GM18951 (cell line): Measurements from ENCODE around the gene SLC46A2.

Source experiments
- POLR2A ChIP-seq: IDR thresholded peaks from 4 replicates; pipeline ENCODE4 v1.6.1; 2011; ENCODE audit warnings: mild to moderate bottlenecking; ENCODE audit not compliant: insufficient read length, insufficient read depth; ENCODE audit errors: extremely low read depth
- in situ Hi-C: fragments of 300-500 bp; cut with MboI; formaldehyde crosslinking; loops from one replicate; pipeline ENCODE4 v1.12.0; 2022; ENCODE audit warnings: low sequenced_read_pairs, mixed read lengths, inconsistent platforms; ENCODE audit not compliant: unreplicated experiment

Gene SLC46A2

DNA sequence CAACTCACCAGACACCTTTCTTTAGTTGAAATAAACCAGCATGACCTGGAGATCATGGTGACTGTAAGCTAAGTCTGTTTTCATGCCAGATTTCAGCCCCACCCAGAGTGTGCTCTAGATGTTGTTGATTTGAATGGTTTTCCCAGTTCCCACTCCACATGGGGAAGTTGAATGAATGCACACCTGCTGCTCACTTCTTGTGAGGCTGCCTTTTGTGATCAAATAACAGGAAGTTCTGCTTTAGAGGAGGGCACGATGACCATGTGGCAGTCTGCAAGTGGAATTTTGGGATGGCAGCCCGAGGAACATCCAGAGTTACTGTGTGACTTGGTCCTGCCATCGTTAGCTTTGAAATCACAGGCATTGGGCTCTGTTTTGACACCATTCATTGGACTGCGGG lies 18.7 kb downstream of the SLC46A2 start:
- in situ Hi-C loops = no loop called here

DNA sequence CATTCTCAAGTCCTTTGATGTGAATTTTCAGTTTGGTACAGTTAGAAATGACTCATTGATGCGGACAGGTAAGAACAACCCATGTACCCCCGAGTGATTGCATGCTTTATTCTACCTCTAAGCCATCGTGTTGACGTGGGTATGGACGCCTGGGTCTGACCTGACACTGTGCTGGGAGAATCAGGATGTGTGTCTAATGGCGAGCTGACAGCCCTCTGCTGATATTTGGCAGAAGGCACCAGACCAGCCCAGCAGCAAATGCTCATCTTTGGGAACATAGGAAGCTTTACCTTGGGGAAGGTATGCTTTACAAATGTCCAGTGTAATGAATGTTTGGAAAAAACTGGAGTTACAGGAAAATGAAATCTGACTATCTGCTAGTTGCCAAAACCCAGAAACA lies 20.1 kb downstream of the SLC46A2 start:
- in situ Hi-C loops = no loop called here
- no peak for TF ChIP-seq POLR2A

More for the DNA sequence above, 18.7 kb downstream of the SLC46A2 start:
- TF ChIP-seq POLR2A = no peak

DNA sequence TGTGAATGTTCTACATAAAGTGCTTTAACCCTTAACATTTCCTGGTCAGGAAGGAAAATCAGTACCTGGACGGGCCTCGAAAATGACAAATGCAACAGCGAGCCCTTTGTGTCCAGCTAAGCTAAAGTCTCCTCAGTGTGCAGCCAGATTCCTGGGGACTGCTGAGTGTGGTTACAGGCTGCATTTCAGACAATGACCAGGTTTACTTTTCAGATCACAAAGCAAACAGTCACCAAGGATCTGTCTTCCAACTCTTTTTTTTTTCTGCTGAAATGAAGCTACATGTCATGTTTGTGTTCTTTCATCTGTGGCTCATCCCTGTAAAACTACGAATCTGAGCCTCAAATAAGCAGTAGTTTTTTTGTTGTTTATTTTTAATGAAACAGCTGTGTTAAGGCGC lies 20.8 kb downstream of the SLC46A2 start:
- in situ Hi-C loops = no loop called here

DNA sequence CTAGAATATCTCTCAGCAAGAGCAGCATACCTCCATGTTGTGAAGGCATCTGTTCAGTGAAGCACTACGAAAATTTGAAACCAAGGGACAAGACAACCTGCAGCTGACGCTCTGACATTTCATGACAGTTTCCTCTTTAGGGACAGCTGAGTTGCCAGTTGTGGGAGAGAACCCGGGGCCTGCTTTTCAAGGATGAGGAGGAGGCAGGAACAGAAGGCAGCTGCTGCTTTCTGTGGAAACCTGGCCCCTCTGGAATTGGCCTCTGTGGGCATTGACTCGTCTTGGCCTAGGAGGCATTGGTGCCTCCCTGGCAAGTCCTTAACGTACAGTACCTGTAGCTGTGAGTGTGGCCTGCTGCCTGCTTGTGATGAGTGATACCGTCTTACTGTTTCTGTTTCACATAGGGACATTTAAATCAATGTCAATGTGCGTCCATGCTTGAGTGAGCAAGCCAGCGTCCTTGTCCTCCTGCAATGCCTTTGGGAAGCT lies 21.6 kb downstream of the SLC46A2 start:
- in situ Hi-C loops = no loop called here

More for the DNA sequence above, 20.8 kb downstream of the SLC46A2 start:
- TF ChIP-seq POLR2A = no peak

DNA sequence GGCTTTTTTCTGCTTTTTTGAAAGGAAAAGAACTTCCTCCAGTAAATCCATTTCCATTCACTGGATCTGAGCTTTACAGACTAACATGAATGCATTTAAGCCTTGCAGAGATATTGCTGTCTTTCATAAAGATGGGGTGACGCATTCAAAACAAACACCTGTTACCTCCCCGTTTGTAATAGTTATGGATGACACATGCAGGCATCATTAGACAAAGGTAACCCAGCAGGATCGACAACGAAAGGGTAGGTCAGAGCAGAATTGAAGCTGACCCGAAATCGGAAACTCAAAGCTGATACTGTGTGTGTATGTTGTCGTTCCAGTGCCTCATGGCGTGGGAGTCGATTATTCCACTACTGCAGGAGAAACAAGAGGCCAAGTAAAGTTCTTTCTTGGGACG lies 22.2 kb downstream of the SLC46A2 start:
- in situ Hi-C loops = no loop called here
- no peak for TF ChIP-seq POLR2A

More for the DNA sequence above, 21.6 kb downstream of the SLC46A2 start:
- no peak for TF ChIP-seq POLR2A

DNA sequence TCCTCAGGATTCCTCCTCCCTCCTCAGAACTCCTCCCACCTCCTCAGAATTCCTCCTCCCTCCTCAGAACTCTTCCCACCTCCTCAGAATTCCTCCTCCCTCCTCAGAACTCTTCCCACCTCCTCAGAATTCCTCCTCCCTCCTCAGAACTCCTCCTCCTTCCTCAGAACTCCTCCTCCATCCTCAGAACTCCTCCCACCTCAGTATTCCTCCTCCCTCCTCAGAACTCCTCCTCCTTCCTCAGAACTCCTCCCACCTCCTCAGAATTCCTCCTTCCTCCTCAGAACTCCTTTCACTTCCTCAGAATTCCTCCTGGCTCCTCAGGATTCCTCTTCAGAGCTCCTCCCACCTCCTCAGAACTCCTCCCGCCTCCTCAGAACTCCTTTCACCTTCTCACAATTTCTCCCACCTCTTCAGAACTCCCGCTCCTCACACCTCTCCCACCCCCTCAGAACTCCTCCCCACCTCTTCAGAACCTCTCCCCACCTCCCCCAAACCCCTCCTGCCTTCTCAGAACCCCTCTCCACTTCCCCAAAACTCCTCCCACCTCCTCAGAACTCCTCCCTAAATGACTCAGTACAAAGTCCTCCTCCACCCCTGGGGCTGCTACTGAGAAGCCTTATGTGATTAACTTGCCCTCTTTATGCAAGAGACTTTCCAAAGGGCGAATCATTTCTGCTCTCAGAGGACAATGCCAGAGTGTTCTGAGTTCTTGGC lies 23.2 kb downstream of the SLC46A2 start:
- no peak for TF ChIP-seq POLR2A
- in situ Hi-C loops = no loop called here

DNA sequence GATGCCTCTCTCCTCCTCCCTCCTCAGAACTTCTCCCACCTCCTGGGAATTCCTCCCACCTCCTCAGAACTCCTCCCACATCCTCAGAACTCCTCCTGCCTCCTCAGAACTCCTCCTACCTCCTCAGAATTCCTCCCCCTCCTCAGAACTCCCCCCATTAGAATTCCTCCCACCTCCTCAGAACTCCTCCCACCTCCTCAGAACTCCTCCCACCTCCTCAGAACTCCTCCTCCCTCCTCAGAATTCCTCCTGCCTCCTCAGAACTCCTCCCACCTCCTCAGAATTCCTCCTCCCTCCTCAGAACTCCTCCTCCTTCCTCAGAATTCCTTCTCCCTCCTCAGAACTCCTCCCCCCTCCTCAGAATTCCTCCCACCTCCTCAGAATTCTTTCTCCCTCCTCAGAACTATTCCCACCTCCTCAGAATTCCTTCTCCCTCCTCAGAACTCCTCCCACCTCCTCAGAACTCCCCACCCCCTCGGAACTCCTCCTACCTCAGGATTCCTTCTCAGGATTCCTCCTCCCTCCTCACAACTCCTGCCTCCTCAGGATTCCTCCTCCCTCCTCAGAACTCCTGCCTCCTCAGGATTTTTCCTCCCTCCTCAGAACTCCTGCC lies 23.9 kb downstream of the SLC46A2 start:
- in situ Hi-C loops = no loop called here
- TF ChIP-seq POLR2A = no peak

DNA sequence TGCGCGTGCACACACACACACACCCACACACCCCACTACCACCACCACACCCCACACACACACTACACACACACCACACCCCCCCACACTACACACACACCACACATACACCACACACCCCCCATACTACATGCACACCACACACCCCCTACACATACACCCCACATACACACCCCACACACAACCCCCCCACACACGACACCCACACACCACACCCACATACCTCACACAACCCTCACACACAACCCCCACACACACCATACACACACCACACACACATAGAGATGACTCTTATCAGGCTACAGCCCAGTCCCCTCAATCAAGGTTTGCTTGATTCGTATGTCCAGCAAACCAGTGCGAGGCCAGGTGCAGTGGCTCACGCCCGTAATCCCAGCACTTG lies 25.7 kb downstream of the SLC46A2 start:
- in situ Hi-C loops = no loop called here
- TF ChIP-seq POLR2A = no peak

DNA sequence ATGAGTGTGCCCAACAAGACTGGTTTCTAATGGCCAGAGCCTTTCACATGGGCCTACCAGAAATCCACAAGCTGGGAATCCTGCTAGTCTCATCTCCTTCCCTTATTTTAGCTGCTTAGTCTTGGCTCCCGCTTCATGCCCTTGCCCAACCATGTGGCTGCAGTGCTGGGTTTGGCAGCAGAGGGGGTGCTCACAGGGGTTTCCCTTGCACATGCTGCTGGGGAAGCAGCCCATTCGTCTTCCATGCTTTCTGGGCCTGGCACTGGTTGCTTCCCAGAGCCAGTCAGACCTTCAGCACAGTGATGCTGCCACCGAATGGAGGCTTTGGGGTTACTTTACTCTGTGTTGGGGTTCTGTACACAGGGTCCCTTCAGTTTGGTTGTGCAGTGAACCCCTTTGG lies 26.3 kb downstream of the SLC46A2 start:
- TF ChIP-seq POLR2A = no peak
- in situ Hi-C loops = no loop called here

DNA sequence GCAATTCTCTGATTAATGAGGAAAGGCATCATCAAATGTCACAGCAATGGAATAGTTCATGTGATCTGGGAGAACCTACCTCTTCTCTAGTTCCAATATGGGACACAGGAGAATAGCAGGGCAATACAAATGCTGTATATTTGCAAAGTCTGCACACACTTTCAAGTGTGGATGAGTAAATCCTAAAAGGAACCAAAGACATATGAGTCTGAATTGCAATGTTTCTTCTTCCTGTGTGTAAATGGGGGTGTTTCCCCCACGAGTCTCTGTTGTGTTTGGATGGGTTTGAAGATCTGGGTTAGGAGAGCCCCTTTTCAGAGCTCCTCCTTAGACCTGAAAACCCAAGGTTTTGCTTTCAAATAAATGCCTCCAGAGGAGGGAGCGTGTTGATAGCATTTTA lies 26.9 kb downstream of the SLC46A2 start:
- in situ Hi-C loops = no loop called here
- no peak for TF ChIP-seq POLR2A

DNA sequence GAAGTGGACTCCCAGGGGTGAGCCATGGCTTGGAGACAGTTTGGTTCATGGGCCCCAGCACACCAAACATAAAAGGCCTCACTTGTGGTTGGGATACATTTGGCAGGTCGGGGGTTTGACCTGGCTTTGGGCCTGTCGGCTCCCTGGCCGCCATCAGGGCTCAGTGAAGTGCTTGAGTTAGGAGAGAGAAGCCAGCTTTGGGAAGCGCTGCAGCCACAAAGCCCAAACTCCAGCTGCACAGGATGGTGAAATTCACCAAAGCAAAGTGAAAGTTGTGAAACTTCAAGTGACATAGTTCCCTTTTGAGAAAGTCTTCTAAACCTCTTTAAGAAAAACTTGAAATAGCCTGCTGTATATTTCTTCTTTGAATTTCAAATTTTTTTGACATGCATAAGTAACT lies 27.5 kb downstream of the SLC46A2 start:
- no peak for TF ChIP-seq POLR2A
- in situ Hi-C loops = no loop called here

DNA sequence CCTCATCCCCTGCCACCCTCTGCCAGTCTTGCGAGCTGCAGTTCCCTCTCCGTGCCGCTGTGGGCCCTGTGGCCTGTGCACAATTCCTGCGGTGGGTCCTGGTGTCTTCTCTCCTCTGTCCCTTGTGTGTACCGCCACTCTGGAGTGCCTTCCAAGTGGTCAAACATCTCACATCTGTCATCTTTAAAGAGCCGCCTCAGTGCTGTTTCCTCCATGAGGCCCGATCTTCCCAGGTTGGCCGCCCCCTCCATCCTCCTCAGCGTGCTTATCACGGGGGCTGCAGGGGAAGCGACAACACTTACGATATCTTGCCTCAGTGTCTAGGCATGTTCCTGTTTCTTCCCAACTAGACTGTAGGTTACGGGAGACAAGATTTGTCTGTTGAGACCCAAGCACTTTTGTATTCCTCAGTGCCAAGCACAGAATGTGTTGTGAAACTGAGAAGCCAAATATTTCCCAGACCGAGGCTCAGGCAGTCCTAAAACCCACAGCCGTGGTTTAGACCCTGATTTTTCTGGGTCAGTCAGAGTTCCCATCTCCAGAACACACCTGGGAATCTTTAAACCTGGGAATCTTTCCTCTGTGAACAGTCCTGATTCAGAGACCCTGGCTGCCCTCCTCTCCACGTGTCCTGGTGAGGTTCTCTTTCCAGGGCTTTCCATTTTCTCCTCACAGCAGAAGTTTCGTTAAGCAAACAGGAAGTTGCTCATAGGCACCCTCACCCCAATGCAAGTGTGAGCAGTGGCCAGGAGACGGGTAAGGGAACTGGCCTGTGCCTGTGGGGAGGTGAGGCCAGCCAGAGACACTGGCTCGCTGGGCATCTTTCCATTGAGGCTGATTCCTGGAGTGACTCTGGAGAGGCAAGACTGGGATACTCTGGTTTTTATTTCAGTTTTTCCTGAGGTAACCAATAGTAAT lies 28.8 kb downstream of the SLC46A2 start:
- in situ Hi-C loops = no loop called here
- TF ChIP-seq POLR2A = no peak

DNA sequence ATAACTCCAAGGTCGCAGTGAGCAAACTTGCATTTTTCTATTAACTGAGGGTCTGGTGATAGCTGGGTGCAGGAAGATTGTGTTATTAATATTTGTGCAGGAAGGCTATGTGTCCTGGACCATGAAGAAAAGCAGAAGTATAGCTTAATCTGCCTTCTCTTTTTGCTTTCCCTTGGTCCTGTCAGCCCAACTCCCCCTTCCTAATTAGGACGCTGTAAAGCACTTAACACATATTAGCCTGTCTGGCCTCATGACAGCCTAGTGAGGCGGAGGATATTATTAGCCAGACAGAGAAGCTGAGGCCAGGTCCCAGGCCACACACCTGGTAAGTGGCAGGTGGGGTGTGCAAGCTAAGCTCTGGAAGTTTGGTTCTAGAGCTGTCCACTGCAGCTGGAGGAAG lies 29.5 kb downstream of the SLC46A2 start:
- TF ChIP-seq POLR2A = no peak
- in situ Hi-C loops = no loop called here
